Measurements from ENCODE around the gene MAD2L2.

MAD2L2 gene

GRCh38 chr1:11681071-11681771 is at the start of gene MAD2L2:
TSS of gene MAD2L2 (minus strand) at chr1:11681148. CDS start at chr1:11680601, 547 bp downstream.
- in situ Hi-C loops (cut with HindIII; ENCODE audit: low pct_ligation_motif_present, low pct_unique_long_range_greater_than_20kb, low sequenced_read_pairs) = no loop called here
- peak; percentile 76 for DNase-seq

DNA sequence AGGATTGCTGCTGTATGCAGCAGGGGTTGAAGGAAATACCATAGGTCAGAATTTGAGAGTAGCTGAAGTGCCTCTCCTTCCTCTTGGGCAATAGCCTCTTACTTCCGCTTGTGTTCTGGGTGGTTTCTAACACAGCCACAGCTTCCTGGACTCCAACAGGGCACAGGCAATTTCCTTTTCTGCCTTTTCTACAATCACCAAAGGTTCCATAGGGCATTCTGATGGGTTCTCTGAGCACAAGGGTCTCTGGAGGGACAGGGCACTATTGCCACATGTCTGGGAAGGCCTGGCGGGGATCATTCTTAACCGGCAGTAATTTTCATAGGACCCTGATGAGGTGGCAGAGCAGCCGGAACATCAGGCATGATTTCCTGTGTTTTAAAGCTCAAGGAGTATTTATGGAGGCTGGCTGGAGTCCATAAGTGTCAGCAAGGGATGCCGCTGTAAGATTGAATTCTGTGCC is 49.5 kb upstream of the MAD2L2 start:
- in situ Hi-C loops (cut with HindIII; ENCODE audit: low pct_ligation_motif_present, low pct_unique_long_range_greater_than_20kb, low sequenced_read_pairs) = no loop called here
- DNase-seq = no peak

DNA sequence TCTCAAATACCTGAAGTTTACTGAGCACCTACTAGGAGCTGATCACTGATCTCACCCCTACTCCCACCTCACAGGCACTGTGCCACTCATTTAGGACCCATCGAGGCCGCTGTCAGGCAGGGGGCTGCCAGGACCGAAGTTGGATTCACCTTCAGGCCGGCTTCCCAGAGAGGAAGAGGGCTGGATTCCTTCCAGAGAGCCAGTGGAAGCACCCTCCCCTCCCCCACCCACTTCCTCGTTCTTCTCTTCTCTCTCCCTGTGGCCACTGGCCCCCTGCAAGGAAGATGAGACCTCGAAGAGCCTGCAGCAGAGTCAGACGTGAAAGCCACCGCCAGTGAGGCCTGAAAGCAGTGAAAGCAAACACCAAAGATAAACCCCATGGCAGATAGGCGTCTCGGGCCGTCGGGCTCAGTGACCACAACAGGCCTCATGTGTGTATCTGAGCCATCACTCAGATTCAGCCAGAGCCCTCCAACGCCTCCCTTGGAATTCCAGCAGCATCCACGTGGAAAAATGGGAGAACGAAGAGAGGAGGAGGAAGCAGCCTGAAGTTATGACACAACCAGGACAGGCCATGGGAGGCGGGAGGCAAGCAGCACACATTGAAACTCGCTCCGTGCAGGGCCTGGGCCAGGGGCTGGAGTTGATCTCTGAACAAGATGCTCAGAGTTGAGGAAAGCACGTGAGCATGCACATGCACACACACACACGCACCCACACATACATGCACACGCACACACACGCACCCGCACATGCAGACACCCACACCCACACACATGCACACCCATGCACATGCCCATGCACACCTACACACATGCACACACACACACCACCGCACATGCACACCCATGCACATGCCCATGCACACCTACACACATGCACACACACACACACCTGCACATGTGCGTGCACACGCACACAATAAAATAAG is 48.8 kb upstream of the MAD2L2 start:
- in situ Hi-C loops (cut with HindIII; ENCODE audit: low pct_ligation_motif_present, low pct_unique_long_range_greater_than_20kb, low sequenced_read_pairs) = no loop called here
- DNase-seq = peak; percentile 63

DNA sequence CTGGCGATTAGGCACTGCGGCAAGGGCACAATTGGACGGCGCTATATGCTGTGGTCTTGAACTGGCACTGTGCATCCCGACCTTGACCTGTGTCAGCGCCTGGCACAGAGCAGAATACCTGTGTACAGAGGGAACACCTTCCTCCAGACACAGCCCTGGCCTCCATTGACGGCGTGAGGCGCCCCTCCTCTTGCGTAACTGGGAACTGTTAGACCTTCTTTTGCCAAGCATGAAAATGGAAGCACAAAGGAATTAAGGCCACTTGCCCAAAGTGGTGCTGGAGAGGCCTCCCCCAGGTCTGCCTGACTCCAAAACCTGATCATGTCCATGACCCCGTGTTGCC is 48.2 kb upstream of the MAD2L2 start:
- in situ Hi-C loops (cut with HindIII; ENCODE audit: low pct_ligation_motif_present, low pct_unique_long_range_greater_than_20kb, low sequenced_read_pairs) = no loop called here
- no peak for DNase-seq

DNA sequence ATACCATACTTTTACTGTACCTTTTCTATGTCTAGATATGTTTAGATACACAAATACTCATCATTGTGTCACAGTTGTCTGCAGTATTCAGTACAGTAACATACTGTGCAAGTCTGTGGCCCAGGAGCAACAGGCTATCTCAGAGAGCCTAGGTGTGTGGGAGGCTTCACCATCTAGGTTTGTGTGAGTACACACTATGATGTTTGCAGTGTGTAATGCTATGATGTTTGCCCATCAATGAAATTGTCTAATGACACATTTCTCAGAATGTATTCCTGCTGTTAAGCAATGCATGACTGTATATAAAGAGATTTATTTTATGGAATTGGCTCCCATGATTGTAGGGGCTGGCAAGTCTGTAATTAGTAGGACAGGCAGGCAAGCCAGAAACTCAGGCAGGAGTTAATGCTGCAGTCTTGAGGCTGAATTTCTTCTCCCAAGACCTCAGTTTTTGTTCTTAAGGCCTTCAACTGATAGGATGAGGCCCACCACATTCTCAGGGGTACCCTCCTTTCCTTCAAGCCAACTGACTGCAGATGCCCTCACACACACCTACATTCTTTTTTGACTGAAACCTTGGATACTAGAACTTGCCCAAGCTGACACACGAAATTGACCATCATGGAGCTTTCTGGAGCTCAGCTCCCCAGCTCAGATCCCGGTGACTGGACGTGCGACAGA is 47.3 kb upstream of the MAD2L2 start:
- in situ Hi-C loops (cut with HindIII; ENCODE audit: low pct_ligation_motif_present, low pct_unique_long_range_greater_than_20kb, low sequenced_read_pairs) = no loop called here
- DNase-seq = no peak

DNA sequence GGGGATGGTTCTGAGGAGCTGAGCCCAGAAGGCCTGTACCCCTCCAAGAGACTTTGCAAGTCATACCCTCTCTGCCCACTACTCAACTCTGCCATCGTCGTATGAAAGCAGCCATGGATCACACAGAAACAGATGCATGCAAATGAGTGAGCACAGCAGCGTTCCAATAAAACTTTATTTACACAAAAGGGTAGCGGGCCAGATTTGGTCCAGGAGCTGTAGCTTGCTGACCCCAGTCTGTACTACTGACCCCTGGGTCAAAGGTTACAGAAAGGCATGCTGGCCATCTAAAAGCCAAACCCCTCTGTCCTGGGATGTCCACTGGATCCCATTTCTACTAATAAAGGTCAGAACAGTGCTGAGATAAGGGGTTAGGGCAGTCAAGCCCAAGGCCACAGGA is 46.2 kb upstream of the MAD2L2 start:
- in situ Hi-C loops (cut with HindIII; ENCODE audit: low pct_ligation_motif_present, low pct_unique_long_range_greater_than_20kb, low sequenced_read_pairs) = no loop called here

GRCh38 chr1:11725616-11726015 is 44.7 kb upstream of the MAD2L2 start:
- in situ Hi-C loops (cut with HindIII; ENCODE audit: low pct_ligation_motif_present, low pct_unique_long_range_greater_than_20kb, low sequenced_read_pairs) = no loop called here
- no peak for DNase-seq

More for the DNA sequence above, 46.2 kb upstream of the MAD2L2 start:
- DNase-seq = no peak

DNA sequence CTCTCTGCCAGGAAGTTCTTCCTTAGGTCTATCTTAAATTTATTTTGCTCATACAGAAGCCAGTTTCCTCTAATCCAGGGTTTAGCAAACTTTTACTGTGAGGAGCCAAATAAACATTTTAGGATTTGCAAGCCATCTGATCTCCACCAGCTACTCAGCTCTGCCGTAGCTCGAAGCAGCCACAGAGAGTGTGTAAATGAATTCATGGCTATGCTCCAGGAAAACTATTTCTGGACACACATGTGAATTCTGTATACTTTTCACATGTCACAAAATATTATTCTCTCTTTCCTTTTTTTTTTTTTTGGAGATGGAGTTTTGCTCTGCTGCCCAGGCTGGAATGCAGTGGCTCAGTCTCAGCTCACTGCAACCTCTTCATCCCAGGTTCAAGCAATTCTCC is 41.6 kb upstream of the MAD2L2 start:
- in situ Hi-C loops (cut with HindIII; ENCODE audit: low pct_ligation_motif_present, low pct_unique_long_range_greater_than_20kb, low sequenced_read_pairs) = no loop called here
- no peak for DNase-seq

- no peak for DNase-seq
- in situ Hi-C loops (cut with HindIII; ENCODE audit: low pct_ligation_motif_present, low pct_unique_long_range_greater_than_20kb, low sequenced_read_pairs) = no loop called here
Observed at GRCh38 chr1:11721311-11721710, 40.4 kb upstream of the MAD2L2 start.

- in situ Hi-C loops (cut with HindIII; ENCODE audit: low pct_ligation_motif_present, low pct_unique_long_range_greater_than_20kb, low sequenced_read_pairs) = no loop called here
- DNase-seq = no peak
Observed at GRCh38 chr1:11720525-11720924, 39.6 kb upstream of the MAD2L2 start.

DNA sequence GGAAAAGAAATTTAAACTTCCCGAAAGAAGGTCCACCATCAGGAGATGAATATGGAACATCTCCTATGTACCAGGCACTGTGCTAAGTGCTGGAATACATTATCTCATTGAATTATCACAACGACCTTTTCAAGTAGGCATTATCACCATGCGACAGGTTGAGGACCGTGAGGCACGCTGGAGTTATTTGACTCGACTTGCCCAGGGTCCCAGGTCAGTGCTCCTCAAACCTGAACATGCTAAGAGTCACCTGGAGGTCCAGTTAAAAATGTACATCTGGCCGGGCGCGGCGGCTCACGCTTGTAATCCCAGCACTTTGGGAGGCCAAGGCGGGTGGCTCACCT is 39.1 kb upstream of the MAD2L2 start:
- in situ Hi-C loops (cut with HindIII; ENCODE audit: low pct_ligation_motif_present, low pct_unique_long_range_greater_than_20kb, low sequenced_read_pairs) = no loop called here
- no peak for DNase-seq

DNA sequence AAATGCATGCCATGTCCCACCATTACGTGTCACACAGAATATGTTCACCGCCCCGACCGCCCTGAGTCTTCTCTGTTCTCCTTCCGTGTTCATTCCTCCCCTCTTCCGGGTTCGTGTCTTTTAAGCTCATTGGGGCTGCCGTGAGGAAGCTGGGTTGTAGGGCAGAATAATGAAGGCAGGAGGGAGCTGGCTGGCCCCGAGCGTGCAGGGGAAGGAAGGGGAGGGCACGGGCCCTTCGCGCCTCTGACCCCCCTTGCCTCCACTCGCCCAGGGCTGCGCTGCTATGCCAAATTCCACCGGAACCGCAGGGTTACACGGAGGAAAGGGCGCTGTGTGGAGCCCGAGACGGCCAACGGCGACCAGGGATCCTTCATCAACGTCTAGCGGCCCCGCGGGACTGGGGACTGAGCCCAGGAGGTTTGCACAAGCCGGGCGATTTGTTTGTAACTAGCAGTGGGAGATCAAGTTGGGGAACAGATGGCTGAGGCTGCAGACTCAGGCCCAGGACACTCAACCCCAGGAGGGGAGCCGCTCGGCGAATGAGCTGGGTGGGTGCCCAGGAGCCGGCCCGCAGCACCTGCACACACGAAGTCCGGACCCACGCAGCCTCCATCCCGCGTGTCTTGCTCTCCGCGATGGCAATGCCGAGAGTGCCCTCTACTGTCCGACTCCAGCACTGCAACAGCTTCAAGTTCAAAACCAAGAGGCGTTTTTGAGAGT is 38.5 kb upstream of the MAD2L2 start:
- in situ Hi-C loops (cut with HindIII; ENCODE audit: low pct_ligation_motif_present, low pct_unique_long_range_greater_than_20kb, low sequenced_read_pairs) = no loop called here
- peak; percentile 36 for DNase-seq

- in situ Hi-C loops (cut with HindIII; ENCODE audit: low pct_ligation_motif_present, low pct_unique_long_range_greater_than_20kb, low sequenced_read_pairs) = no loop called here
- DNase-seq = no peak
Observed at GRCh38 chr1:11714831-11715575, 34.1 kb upstream of the MAD2L2 start.

DNA sequence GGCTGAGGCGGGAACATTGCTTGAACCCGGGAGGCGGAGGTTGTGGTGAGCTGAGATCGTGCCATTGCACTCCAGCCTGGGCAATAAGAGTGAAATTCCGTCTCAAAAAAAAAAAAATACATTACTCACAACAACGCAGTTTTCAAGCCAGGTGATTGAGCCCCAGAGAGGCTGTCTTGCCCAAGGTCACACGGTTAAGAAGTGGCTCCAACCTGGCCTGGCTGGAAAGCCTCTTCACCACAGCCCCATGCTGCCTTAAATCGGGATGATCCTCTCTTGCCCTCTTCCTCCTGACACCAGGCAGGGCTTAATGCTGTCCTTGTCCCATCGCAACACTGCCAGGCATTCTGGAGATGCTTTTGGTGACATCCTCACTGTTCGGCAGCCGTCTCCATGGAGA is 32.1 kb upstream of the MAD2L2 start:
- in situ Hi-C loops (cut with HindIII; ENCODE audit: low pct_ligation_motif_present, low pct_unique_long_range_greater_than_20kb, low sequenced_read_pairs) = no loop called here
- DNase-seq = no peak

GRCh38 chr1:11712285-11712684 is 31.3 kb upstream of the MAD2L2 start:
- in situ Hi-C loops (cut with HindIII; ENCODE audit: low pct_ligation_motif_present, low pct_unique_long_range_greater_than_20kb, low sequenced_read_pairs) = no loop called here
- no peak for DNase-seq

DNA sequence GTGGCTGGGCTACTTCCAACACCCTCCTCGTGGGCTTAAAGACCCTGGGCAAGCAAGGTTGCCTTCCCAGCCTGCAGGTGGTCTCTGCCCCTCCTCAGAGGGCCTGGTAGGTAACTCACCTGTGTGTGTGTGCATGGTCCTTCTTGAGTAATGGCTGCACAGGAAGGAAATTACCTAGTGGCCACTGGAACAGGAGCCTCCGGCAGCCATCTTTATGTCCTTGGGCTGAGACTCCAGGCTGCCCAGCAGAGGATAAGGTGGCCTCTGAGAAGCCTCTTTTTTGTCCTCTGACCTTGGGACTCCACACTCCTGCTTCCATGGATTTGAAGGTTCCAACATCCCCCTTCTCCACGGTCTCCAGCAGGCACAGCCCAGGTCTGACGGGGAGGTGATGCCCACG is 30.5 kb upstream of the MAD2L2 start:
- in situ Hi-C loops (cut with HindIII; ENCODE audit: low pct_ligation_motif_present, low pct_unique_long_range_greater_than_20kb, low sequenced_read_pairs) = no loop called here
- DNase-seq = no peak

- DNase-seq = no peak
- in situ Hi-C loops (cut with HindIII; ENCODE audit: low pct_ligation_motif_present, low pct_unique_long_range_greater_than_20kb, low sequenced_read_pairs) = no loop called here
Observed at GRCh38 chr1:11708554-11709350, 27.8 kb upstream of the MAD2L2 start.

Measured in ACHN (cell line).